H1 (cell line): ENCODE measurements around the gene RAB5B. TPM values are rescaled to one million over a fixed set of nuclear protein-coding genes. Genes with fewer than 3 reads are reported as not detected.

Experiments used
- CTCF ChIA-PET: fragments of 300-600 bp; sonication (Branson Sonifier 250); formaldehyde crosslinking; loops from one replicate; lab custom pipeline; 2021; ENCODE audit not compliant: partially characterized antibody; lab: Charles Lee
- POLR2A ChIA-PET: fragments of 300-600 bp; sonication (Branson Sonifier 250); formaldehyde crosslinking; loops from one replicate; lab custom pipeline; 2021; ENCODE audit warnings: inconsistent platforms; ENCODE audit not compliant: partially characterized antibody; lab: Charles Lee
- DNase-seq, 2 experiments: peaks; one replicate each; pipeline versions ENCODE4 v3.0.0 to v3.0.0-alpha.2; 2010 to 2022; ENCODE audit warnings: low spot score in 2 of 2, low read depth in 1 of 2, mixed read lengths in 1 of 2
- FAIRE-seq: peaks from 2 replicates; lab custom pipeline; 2011; peaks lifted over from hg19 to GRCh38; lab: Jason Lieb, UNC
- H2AFZ ChIP-seq: 2 replicates; pipeline ENCODE4 v1.8.1; 2012; ENCODE audit warnings: low read length, inconsistent platforms
- H2AK5ac ChIP-seq: 2 replicates; pipeline ENCODE4 v1.6.1; 2013; ENCODE audit warnings: low read depth, low read length
- H2BK120ac ChIP-seq: replicated peaks from 2 replicates; pipeline ENCODE3; 2013; ENCODE audit warnings: low read depth, low read length, inconsistent platforms
- H2BK12ac ChIP-seq: 2 replicates; pipeline ENCODE4 v1.6.1; 2013; ENCODE audit warnings: low read depth, low read length
- H2BK15ac ChIP-seq: 2 replicates; pipeline ENCODE4 v1.6.1; 2013; ENCODE audit warnings: low read length
- H2BK20ac ChIP-seq: 2 replicates; pipeline ENCODE4 v1.6.1; 2013; ENCODE audit warnings: low read length
- H2BK5ac ChIP-seq: 2 replicates; pipeline ENCODE4 v1.6.1; 2013; ENCODE audit warnings: low read depth, low read length
- H3K14ac ChIP-seq: 2 replicates; pipeline ENCODE4 v1.6.1; 2013; ENCODE audit warnings: inconsistent platforms; ENCODE audit not compliant: insufficient read length
- H3K18ac ChIP-seq: 2 replicates; pipeline ENCODE4 v1.6.1; 2013; ENCODE audit warnings: low read length; ENCODE audit errors: extremely low read depth
- H3K23ac ChIP-seq: 2 replicates; pipeline ENCODE4 v1.6.1; 2013; ENCODE audit warnings: inconsistent platforms; ENCODE audit not compliant: insufficient read length
- H3K23me2 ChIP-seq: 2 replicates; pipeline ENCODE4 v1.6.1; 2013; ENCODE audit warnings: low read depth, low read length
- H3K27ac ChIP-seq: 2 replicates; pipeline ENCODE4 v1.6.1; 2011; ENCODE audit warnings: low read depth, low read length, inconsistent platforms
- H3K27me3 ChIP-seq, 4 experiments: replicated peaks in 1 of 4; 1 replicate in 1 of 4; 2 replicates in 3 of 4; pipeline versions ENCODE4 v1.6.1 to v1.8.1; 2011 to 2013; ENCODE audit warnings: low read length in 3 of 4, mild to moderate bottlenecking in 3 of 4, inconsistent platforms in 2 of 4, mixed read lengths in 2 of 4, moderate library complexity in 1 of 4; ENCODE audit not compliant: control insufficient read depth in 3 of 4, insufficient read depth in 3 of 4; ENCODE audit errors: extremely low read depth in 1 of 4
- H3K36me3 ChIP-seq, 4 experiments: 2 replicates each; pipeline versions ENCODE4 v1.6.1 to v1.8.1; 2011 to 2013; ENCODE audit warnings: mild to moderate bottlenecking in 4 of 4, low read length in 3 of 4, moderate library complexity in 2 of 4, control low read depth in 1 of 4, inconsistent platforms in 1 of 4; ENCODE audit not compliant: insufficient read depth in 4 of 4, control insufficient read depth in 2 of 4
- H3K4ac ChIP-seq: replicated peaks from 2 replicates; pipeline ENCODE3; 2013; ENCODE audit warnings: low read length, low read depth, mixed read lengths, inconsistent platforms; ENCODE audit not compliant: insufficient read length
- H3K4me1 ChIP-seq, 4 experiments: replicated peaks in 1 of 4; 1 replicate in 1 of 4; 2 replicates in 3 of 4; pipeline versions ENCODE4 v1.6.1 to v1.8.1; 2011 to 2013; ENCODE audit warnings: low read length in 3 of 4, inconsistent platforms in 2 of 4, mixed read lengths in 1 of 4; ENCODE audit not compliant: insufficient read depth in 4 of 4, control insufficient read depth in 3 of 4
- H3K4me2 ChIP-seq, 2 experiments: 2 replicates each; pipeline versions ENCODE4 v1.6.1 to v1.8.1; 2011 to 2013; ENCODE audit warnings: low read depth in 2 of 2, low read length in 2 of 2, control low read depth in 1 of 2, inconsistent platforms in 1 of 2, mild to moderate bottlenecking in 1 of 2; ENCODE audit not compliant: insufficient read depth in 1 of 2
- H3K4me3 ChIP-seq, 4 experiments: fragments of 200-600, 300-600 bp in 1 of 4; sonication (generic), shearing (Covaris generic), sonication (Bioruptor Twin) in 1 of 4; 2 replicates each; pipeline versions ENCODE4 v1.5.1 to v1.8.1; 2011 to 2016; ENCODE audit warnings: low read length in 4 of 4, low read depth in 3 of 4, control low read depth in 2 of 4, inconsistent platforms in 2 of 4, mild to moderate bottlenecking in 2 of 4, mixed read lengths in 1 of 4, moderate library complexity in 1 of 4; ENCODE audit not compliant: insufficient read depth in 2 of 4; ENCODE audit errors: extremely low read depth in 1 of 4
- H3K56ac ChIP-seq: replicated peaks from 2 replicates; pipeline ENCODE3; 2013; ENCODE audit warnings: low read depth, mild to moderate bottlenecking, mixed read lengths, low read length, inconsistent platforms; ENCODE audit not compliant: insufficient read length
- H3K79me1 ChIP-seq: 2 replicates; pipeline ENCODE4 v1.6.1; 2013; ENCODE audit warnings: low read depth, low read length, control low read depth
- H3K79me2 ChIP-seq, 2 experiments: 2 replicates each; pipeline versions ENCODE4 v1.6.1 to v1.8.1; 2012 to 2013; ENCODE audit warnings: low read length in 2 of 2, mild to moderate bottlenecking in 2 of 2, inconsistent platforms in 1 of 2; ENCODE audit not compliant: insufficient read depth in 2 of 2, control insufficient read depth in 1 of 2
- H3K9ac ChIP-seq, 4 experiments: replicated peaks in 1 of 4; 1 replicate in 1 of 4; 2 replicates in 3 of 4; pipeline versions ENCODE4 v1.6.1 to v1.8.1; 2011 to 2013; ENCODE audit warnings: low read depth in 3 of 4, low read length in 3 of 4, control low read depth in 2 of 4, mild to moderate bottlenecking in 2 of 4, moderate library complexity in 2 of 4, inconsistent platforms in 1 of 4; ENCODE audit errors: extremely low read depth in 1 of 4
- H3K9me3 ChIP-seq, 2 experiments: 2 replicates each; pipeline versions ENCODE4 v1.6.1 to v1.8.1; 2012 to 2013; ENCODE audit warnings: mild to moderate bottlenecking in 2 of 2, moderate library complexity in 2 of 2, control low read depth in 1 of 2, inconsistent platforms in 1 of 2, low read depth in 1 of 2, low read length in 1 of 2, mixed read lengths in 1 of 2; ENCODE audit not compliant: insufficient read depth in 2 of 2
- H4K20me1 ChIP-seq, 2 experiments: replicated peaks in 1 of 2; 2 replicates each; pipeline versions ENCODE3 to v1.8.1; 2011 to 2013; ENCODE audit warnings: inconsistent platforms in 2 of 2, low read length in 2 of 2, mild to moderate bottlenecking in 1 of 2; ENCODE audit not compliant: insufficient read depth in 2 of 2, control insufficient read depth in 1 of 2
- H4K5ac ChIP-seq: 2 replicates; pipeline ENCODE4 v1.6.1; 2013; ENCODE audit warnings: low read length, low read depth, mixed read lengths, inconsistent platforms; ENCODE audit not compliant: insufficient read length
- H4K8ac ChIP-seq: 2 replicates; pipeline ENCODE4 v1.8.0; 2013; ENCODE audit warnings: mild to moderate bottlenecking, moderate library complexity, low read length, inconsistent platforms; ENCODE audit not compliant: insufficient read depth; ENCODE audit errors: extremely low read depth
- H4K91ac ChIP-seq: replicated peaks from 2 replicates; pipeline ENCODE3; 2013; ENCODE audit warnings: low read length, mixed read lengths, inconsistent platforms; ENCODE audit not compliant: insufficient read length
- EP300 ChIP-seq, 2 experiments: IDR thresholded peaks; 1 replicate in 1 of 2; 2 replicates in 1 of 2; pipeline ENCODE4 v1.6.1; 2011 to 2012; ENCODE audit warnings: low read depth in 2 of 2, low read length in 2 of 2, mild to moderate bottlenecking in 2 of 2, borderline replicate concordance in 1 of 2, inconsistent platforms in 1 of 2, moderate library complexity in 1 of 2
- PHF8 ChIP-seq: fragments of 200-600 bp; sonication (generic); conservative IDR thresholded peaks from 2 replicates; pipeline ENCODE4 v1.7.1; 2012; ENCODE audit warnings: low read depth, mild to moderate bottlenecking, inconsistent platforms, low read length, moderate library complexity
- RNF2 ChIP-seq: fragments of 200-900, 300-1000 bp; sonication (generic); IDR thresholded peaks from 2 replicates; pipeline ENCODE4 v1.7.1; 2016; ENCODE audit warnings: borderline replicate concordance, low read depth, mild to moderate bottlenecking, antibody characterized with exemption, low read length; ENCODE audit not compliant: poor library complexity, severe bottlenecking; ENCODE audit errors: missing control alignments
- RXRA ChIP-seq: IDR thresholded peaks from 2 replicates; pipeline ENCODE4 v1.6.1; 2011; ENCODE audit warnings: low read depth, mild to moderate bottlenecking, low read length, moderate library complexity; ENCODE audit not compliant: insufficient read depth
- SIX5 ChIP-seq: IDR thresholded peaks from 2 replicates; pipeline ENCODE4 v1.6.1; 2011; ENCODE audit warnings: mild to moderate bottlenecking, low read depth, low read length
- TCF12 ChIP-seq: IDR thresholded peaks from 2 replicates; pipeline ENCODE4 v1.6.1; 2011; ENCODE audit warnings: low read depth, mild to moderate bottlenecking, low read length
- ZNF274 ChIP-seq: IDR thresholded peaks from 2 replicates; pipeline ENCODE4 v1.7.0; 2012; ENCODE audit warnings: low read length, borderline replicate concordance; ENCODE audit errors: extremely low read depth
- WGBS, 2 experiments: shearing (Covaris generic) in 1 of 2; methylation state at CpG; one replicate each; pipeline versions ENCODE4 v1.1.6 to v1.1.7; 2013 to 2015; ENCODE audit warnings: low lambda C conversion rate in 2 of 2, mixed read lengths in 2 of 2, inconsistent platforms in 1 of 2, low coverage in 1 of 2, missing lambda C conversion rate in 1 of 2; ENCODE audit not compliant: insufficient replicate concordance in 2 of 2, insufficient coverage in 1 of 2, insufficient read length in 1 of 2; ENCODE audit errors: extremely low coverage in 1 of 2, missing lambda C conversion rate in 1 of 2; 5-methylcytosine and 5-hydroxymethylcytosine counted together
- polyA plus RNA-seq, 7 experiments: library from polyadenylated mRNA; depleted of rRNA in 3 of 7; stranded (reverse) in 5 of 7; unstranded in 2 of 7; fragments of >200 nt in 5 of 7; fragments of 200-250 nt in 2 of 7; gene quantifications; 1 replicate in 5 of 7; 2 replicates in 1 of 7; 4 replicates in 1 of 7; pipeline versions ENCODE4 v1.2.1 to v1.2.3, GENCODE V29; 2011 to 2013; ENCODE audit warnings: missing spikeins in 2 of 7, mixed read lengths in 2 of 7
- total RNA-seq: library from RNA; stranded (reverse); fragmentation: NEBNext Ultra II Directional; extraction: Animal tissue kit (Norgen Biotek cat#: 25700); gene quantifications from 2 replicates; pipeline ENCODE4 v1.2.1, GENCODE V29; 2021
- TF ChIP-seq, protein P1 (sequence below): IDR thresholded peaks from 2 replicates; pipeline ENCODE4 v1.6.1; 2012; ENCODE audit warnings: low read length, inconsistent platforms

The RAB5B gene
- total and polyA plus RNA-seq, 2 of the 8 experiments (the other 6 are each of a cell fraction or from before 2014, with no cell fraction given) = 56.7 to 62.4 TPM

DNA sequence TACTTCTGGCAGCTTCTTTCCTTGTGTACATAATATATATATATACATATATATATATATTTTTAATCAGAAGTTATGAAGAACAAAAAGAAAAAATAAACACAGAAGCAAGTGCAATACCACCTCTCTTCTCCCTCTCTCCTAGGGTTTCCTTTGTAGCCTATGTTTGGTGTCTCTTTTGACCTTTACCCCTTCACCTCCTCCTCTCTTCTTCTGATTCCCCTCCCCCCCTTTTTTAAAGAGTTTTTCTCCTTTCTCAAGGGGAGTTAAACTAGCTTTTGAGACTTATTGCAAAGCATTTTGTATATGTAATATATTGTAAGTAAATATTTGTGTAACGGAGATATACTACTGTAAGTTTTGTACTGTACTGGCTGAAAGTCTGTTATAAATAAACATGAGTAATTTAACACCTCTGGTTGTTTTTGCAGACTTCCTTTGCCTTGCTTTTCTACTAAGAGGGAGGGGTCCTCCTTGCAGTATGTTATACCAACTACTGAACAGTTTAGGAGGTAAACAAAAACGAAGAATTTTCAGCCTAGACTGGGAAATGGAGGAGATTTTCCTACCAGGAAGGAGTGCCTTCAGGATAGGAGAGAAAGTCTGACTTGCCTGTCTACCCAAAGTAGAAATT lies 64.3 kb downstream of the RAB5B start:
- H3K4me1 ChIP-seq = peaks cover 0 to 4% (median 2%) of the 10 kb centered on the region in 4 experiments; a peak in 4 of 7 replicates
- H3K36me3 ChIP-seq = peaks cover 4 to 24% (median 14%) of the 10 kb centered on the region in 4 experiments; a peak in 5 of 8 replicates
- no peak overlapping the region for H3K4me3 ChIP-seq
- H2BK15ac ChIP-seq = no peak overlapping the region
- DNase-seq (no peak), FAIRE-seq (no peak)
- H3K27me3 ChIP-seq = no peaks in the 10 kb centered on the region
- H3K9ac ChIP-seq = no peak overlapping the region
- H3K27ac ChIP-seq = no peak overlapping the region
- H3K4ac ChIP-seq = no peak overlapping the region
- no peaks in the 10 kb centered on the region for H3K79me1 ChIP-seq
- no peak overlapping the region for H3K4me2 ChIP-seq
- no peak overlapping the region for H2AK5ac ChIP-seq
- no peak overlapping the region for H4K8ac ChIP-seq
- CTCF ChIA-PET = interaction anchor here (0.6 to 5.1 kb wide), 4 partner anchors 8 to 1025 kb away, joined by 3 to 54 read pairs (median 4); partner anchors contain the start of gene SUOX
- H4K20me1 ChIP-seq = peaks cover 0 to 4% of the 10 kb centered on the region in 2 experiments
- H2BK120ac ChIP-seq = no peak overlapping the region
- no peak overlapping the region for H3K23ac ChIP-seq
- H3K14ac ChIP-seq = no peak overlapping the region
- 81% methylated on average over 2 of the region's 2 CpGs; no CpG with 5 or more reads in 1 of the 2 experiments for WGBS, 2 experiments
- no peak overlapping the region for H3K56ac ChIP-seq
- no peak overlapping the region for H3K18ac ChIP-seq
- POLR2A ChIA-PET = interaction anchor here (0.8 to 5.2 kb wide), 6 partner anchors 8 to 79 kb away, joined by 3 to 46 read pairs (median 4); partner anchors contain the start of genes IKZF4 and ZC3H10
- no peak overlapping the region for H2BK12ac ChIP-seq
- no peak overlapping the region for H4K5ac ChIP-seq
- peaks cover 4% of the 10 kb centered on the region for H3K23me2 ChIP-seq
- no peaks in the 10 kb centered on the region; a peak in 1 of 4 replicates for H3K9me3 ChIP-seq
- peaks cover 5 to 12% of the 10 kb centered on the region in 2 experiments for H3K79me2 ChIP-seq
- no peak overlapping the region for H2AFZ ChIP-seq
- H4K91ac ChIP-seq = no peak overlapping the region
- H2BK5ac ChIP-seq = no peak overlapping the region
- H2BK20ac ChIP-seq = no peak overlapping the region
- TF ChIP-seq RXRA (no peak), ZNF274 (no peak), PHF8 (no peak), SIX5 (no peak), TCF12 (no peak), EP300 (IDR thresholded peaks at IDR 0.05; ENCODE audit: borderline replicate concordance in 1 of 2, low read depth in 2 of 2, low read length in 2 of 2) (no peak), RNF2 (no peak)
- TF ChIP-seq, protein P1, sequence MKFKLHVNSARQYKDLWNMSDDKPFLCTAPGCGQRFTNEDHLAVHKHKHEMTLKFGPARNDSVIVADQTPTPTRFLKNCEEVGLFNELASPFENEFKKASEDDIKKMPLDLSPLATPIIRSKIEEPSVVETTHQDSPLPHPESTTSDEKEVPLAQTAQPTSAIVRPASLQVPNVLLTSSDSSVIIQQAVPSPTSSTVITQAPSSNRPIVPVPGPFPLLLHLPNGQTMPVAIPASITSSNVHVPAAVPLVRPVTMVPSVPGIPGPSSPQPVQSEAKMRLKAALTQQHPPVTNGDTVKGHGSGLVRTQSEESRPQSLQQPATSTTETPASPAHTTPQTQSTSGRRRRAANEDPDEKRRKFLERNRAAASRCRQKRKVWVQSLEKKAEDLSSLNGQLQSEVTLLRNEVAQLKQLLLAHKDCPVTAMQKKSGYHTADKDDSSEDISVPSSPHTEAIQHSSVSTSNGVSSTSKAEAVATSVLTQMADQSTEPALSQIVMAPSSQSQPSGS = no peak
